ENCODE results near the gene CBLB. TPM values are rescaled to one million over a fixed set of nuclear protein-coding genes. Genes with fewer than 3 reads are reported as not detected.
"Not testable (repeated sequence)": the region's sequence is repeated elsewhere in the genome, so short reads cannot be mapped to it uniquely, and the experiment has no call there.

CBLB gene
- total RNA-seq, 1 donor from 2014 or later: 27.7 TPM

DNA sequence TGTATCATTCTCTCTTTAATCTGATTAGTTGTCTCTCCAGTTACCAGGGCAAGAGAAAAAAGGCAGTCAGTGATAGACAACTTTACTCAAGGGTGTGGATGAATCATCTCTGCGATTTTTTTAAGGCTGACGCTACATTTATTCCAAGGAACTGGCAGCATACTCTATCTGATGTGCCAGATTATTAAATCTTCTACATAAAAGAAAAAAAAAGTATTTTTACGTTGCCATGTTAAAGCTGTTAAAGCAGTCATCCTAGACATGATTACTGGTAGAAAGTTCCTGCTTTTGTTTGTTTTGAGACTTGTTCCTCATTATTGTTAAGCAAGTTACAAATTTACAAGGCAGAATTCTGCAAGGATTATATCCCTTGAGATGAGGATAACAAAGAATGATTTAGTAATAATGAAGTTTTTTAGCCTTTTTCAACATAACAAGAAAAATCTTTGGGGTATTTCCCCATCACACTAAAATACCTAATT, 121.7 kb downstream of the CBLB start:
- DNase-seq: peak; percentile 17

DNA sequence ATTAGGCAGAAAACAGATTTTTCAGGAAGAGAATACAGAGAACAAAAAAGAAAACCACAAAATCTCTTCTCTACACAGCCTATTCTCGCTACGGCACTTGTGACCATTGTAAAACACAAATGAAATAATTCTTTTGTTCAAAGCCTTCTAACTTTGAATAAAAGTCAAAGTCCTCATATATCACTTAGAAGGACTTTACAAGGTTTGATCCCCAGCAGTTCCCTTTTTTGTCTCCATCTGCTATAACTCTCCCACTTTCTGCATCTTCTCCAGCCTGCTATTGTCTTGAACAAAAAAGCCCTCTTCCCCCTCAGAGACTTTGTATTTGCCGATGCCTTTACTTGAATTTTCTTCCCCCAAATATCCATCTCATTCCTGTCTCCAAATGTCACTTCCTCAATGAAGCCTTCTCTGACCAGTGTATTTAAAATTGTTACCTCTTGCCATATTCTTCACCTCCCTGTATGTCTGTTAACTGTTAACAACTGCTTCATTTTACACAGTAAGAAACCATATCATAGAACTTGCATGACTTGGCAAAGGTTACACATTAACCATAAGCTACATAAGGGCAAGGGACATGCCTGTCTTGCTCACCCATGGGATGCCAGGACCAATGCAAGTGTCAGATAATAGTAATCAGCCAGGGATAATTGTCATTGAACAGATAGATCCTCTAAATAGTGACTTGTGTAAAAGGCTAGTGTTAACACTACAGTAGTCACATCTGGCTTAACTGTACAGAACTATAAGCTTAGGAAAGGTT, 122.4 kb downstream of the CBLB start:
- DNase-seq: no peak

DNA sequence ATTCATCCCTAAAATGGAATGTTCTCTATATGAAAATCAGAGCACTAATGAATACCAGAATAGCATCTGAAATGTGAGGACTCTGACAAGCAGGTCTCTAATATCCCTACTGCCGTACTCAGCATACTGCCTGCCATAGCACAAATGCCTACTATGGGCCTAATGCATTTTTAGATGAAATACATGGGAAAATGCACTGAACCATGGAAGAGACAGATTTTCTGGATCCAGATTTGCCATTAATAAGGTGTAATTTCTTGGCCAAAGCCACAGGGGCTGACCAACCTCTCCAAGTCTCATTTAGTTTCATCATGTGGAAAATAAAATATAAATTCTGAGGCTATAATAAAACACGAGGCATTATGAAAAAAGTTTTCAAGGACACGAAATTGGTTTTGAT, 123.8 kb downstream of the CBLB start:
- DNase-seq: no peak

DNA sequence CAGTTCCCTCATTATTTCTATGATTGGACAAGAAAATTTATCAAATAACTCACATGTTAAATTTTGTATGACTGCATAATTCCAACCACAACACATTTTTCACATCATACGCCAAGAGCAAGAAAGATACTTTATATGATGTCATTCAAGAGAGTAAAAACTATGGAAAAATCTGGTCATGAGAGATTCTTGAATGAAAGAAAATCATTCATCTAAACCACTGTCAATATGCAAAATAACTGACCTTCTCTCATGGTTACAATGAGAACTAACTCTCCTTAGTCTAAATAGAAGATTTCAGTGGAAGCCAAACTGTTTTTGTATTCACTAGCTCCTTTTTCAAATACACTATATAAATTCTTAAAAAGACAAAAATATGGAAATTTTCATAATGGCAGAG, 124.6 kb downstream of the CBLB start:
- no peak for DNase-seq

DNA sequence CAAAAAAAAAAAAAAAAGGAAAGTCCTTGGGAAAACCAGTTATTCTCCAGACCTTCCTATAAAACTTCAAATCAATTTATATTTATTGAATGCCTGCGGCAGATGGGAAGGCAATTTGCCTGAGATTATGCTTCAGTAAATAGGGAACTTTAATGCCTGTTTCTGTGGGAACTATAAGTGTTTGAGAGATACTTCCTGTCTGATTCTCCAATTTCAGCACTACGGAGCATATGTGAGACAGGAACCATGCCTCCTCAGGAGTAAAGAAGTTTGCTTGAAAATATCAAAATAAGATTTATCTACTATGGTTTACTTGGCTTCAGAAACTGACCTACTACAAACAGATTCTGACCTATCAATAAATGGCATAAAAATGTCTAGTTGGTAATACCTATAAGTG, 135.5 kb downstream of the CBLB start:
- no peak for DNase-seq

DNA sequence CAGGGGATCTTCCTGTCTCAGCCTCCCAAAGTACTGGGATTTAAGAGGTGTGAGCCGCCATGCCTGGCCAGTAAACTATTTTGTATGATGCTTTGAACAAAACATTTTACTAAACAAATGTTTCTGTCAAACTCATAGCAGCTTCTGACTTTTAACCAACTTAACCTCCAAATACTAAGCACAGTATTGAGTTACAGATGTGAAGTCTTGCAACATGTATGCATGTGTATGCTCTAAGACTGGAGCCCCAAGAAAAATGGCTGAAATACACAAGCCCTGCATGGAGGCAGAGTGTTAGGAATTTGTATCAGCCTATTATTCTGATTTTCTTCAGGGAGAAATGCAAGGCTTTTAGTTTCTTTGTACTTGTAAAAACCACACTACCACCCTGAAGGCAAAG, 137.1 kb downstream of the CBLB start:
- no peak for DNase-seq

DNA sequence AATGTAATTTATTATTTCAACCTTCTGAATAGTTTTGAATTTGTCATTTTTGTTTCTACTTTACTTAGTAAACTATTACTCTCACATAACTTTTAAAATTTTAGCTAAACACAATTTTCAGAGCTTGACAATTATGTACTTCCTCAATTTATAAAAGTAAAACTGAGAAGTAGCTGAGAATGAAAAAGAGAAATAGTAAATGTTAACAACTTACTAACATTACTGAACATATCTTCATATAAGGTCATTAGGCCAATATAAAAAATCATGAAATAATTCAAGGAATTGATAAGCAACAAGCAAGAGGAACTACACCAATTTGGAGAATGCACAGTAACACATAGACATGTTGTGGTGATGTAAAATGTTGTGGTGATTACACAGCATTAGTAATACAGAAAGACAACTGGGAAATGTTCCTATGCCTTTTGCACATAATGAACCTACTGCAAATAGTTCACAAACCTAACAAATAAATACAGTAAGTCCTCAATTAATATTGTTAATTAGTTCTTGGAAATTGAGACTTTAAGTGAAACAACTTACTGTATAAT, 137.9 kb downstream of the CBLB start:
- no peak for DNase-seq

DNA sequence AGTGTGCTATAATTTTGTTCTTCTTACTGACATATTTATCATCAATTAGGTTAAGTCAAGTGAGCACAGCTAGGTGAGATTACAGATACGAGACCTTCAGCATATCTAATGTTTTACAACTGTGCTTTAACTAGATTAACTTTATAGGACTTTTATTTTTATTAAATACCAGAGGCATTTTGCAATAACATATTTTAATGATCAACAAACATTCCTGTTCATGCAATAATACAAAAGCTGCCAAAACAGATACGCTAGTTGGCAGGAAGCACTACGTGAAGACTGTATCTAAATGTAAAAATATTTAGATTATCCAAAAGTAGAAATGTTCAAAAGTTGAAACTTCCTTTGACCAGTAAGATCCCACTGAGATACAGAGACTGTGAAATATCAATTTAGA, 139.1 kb downstream of the CBLB start:
- no peak for DNase-seq

DNA sequence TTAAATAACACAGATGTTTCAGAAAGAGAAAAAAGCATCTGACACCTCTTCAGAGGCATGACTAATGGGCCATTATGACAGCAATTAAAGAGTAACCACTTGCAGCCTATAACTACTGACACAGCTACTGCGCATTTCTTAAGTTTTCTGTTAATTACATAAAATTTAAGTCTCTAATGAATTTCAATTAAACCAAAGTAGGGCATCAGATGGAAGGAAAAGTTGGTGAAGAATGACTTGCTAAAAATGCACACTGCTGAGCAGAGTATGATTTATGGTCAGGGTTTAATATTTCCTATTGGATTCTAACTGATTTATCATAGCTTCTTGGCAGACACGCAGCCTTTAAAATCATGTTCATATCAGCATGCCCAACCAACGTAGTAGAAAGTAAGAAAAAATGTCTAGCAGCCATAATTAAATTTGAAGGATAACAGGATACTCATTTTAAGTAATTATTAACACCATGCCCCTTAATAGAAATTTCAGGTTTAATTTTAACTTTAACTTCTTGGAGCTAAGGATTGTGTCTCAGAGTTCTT, 140.0 kb downstream of the CBLB start:
- DNase-seq: no peak

DNA sequence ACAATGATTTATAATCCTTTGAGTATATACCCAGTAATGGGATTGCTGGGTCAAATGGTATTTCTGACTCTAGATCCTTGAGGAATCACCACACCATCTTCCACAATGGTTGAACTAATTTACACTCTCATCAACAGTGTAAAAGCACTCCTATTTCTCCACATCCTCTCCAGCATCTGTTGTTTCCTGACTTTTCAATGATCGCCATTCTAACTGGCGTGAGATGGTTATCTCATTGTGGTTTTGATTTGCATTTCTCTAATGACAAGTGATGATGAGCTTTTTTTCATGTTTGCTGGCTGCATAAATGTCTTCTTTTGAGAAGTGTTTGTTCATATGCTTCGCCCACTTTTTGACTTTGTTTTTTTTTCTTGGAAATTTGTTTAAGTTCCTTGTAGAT, 141.8 kb downstream of the CBLB start:
- DNase-seq: not testable (repeated sequence)

DNA sequence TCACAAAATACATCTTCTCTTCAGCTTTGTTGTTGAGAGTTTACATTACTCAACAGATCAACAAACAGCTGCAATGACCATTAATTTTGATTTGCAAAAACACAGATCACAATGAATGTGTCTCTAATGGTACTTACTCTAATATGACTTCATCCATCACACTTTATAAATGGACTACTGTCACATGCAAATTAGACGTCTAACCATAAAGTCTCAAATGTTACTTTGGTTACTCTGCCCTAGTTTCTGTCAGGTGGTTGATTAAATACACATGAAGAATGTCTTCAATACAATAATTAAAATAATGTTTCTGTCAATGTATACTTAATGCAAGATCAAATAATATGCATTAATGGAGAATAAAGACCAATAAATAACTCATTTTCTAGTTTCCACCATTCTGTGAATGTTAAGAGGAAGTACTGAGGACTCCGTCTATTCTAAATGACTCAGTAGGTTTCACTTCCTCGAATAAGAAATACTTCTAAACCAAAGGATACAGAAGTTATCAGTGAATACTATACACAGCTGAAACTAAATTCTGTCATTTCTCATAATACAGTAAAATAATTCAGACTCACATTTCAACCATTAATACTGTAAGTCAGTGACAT, 145.8 kb downstream of the CBLB start:
- no peak for DNase-seq

DNA sequence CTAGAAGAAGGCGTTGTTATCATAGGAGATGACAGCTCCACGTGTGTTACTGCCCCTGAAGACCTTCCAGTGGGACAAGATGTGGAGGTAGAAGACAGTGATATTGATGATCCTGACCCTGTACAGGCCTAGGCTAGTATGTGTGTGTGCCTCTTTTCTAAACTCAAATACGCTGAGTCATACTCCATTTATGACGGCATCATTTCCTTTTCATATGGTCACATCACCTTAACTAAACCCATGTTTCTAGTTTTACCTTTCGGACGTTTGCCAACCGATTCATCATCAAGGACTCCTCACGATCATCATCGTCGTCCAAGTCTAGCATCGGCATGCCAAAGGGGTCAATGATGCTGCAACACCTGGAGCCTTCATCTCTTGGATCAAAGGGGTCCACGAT, 149.0 kb downstream of the CBLB start:
- DNase-seq: no peak

DNA sequence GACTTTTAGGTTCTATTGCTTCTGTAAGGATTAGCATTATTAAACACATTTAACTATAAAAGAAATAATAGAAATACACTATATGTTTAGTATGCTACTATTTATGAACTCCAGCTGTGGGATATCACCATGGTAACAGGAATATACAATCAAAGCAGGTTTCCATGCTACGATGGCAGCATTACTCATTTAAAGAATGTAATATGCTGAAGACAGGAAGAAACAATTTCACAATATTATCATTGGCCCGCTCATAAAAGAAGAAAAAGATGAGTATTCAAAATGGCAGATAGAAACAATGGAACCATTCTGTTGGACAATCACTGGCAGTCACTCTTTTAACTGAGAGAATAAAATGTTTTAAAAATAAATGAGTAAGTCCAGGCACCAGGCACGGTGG, 153.4 kb downstream of the CBLB start:
- DNase-seq: peak; percentile 48

DNA sequence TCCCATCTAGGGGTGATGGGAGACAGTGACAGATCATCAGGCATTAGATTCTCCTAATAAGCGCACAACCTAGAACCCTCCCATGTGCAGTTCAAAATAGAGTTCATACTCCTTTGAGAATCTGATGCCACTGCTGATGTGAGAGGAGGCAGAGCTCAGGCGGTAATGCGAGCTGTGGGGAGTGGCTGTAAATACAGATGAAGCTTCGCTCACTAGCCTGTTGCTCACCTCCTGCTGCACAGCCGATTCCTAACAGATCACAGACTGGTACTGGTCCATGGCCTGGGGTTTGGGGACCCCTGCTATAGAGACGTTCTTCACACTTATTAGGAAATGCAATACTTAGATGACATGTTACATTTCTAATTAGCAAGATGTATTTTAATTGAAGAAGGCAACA, 154.4 kb downstream of the CBLB start:
- DNase-seq: no peak

DNA sequence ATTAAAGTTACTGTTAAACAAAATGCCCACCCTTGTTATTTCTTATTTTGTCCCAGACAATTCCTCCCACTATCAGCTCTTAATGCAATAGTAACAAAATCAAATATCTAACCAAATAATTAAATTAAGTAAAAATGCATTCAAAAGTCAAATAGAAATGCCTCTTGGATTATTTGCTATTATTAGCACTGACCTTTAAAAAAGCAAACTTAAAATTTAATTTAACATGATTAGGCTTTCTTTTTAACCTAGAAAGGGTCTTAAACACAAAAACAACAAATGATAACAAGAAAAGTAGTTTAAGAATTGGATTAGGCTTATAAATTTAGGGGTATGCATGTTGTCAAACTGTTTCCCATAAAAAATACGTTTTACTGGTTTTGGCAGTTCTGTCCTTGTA, 159.8 kb downstream of the CBLB start:
- DNase-seq: no peak

DNA sequence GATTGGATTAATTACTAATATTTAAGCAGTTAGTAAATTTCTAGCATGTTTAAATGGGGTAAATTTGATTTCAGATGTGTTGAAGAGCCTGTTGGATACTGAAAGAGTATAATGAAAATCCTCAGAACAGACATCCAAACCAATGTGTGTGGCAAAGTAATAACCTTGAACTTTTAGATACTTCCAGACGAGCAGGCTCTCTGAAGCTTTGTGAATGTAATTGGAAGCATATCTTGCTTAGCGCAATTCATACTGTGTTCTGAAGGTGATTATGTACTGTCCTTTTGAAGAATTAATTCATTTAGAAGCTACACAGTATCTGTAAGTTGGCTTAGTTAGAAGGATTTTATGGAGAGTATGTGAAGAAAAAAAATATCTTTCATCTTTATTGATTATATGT, 161.8 kb downstream of the CBLB start:
- DNase-seq: no peak

DNA sequence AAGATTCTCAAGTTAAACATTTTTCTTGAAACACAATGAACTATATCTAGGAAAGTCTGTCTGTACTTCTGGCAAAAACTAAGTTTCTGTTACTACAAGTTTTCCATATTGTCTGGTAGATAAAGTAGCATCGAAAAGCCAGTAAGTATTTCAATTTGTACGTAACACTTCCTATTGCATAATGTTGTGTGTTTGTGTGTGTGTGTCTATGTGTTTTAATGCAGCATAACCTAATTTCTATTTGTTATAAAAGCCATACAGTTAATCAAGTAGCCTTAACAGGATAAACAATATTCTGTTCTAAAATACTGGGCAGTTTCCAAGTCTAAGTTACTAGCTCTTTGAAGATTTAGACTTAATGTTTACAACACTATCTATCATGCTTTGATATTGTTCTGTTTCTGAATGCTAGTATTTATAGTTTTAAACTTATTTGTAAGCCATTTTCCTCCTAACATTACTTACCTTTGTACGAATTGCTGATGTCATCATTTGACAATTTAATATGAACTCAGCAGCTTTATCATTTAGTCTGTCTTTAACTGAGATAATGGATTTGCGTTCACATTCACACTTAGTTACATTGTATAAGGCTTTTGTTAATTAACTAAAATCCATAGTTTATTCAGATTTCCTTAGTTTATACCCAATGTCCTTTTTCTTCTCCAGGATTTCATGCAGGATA, 163.9 kb downstream of the CBLB start:
- DNase-seq: no peak

DNA sequence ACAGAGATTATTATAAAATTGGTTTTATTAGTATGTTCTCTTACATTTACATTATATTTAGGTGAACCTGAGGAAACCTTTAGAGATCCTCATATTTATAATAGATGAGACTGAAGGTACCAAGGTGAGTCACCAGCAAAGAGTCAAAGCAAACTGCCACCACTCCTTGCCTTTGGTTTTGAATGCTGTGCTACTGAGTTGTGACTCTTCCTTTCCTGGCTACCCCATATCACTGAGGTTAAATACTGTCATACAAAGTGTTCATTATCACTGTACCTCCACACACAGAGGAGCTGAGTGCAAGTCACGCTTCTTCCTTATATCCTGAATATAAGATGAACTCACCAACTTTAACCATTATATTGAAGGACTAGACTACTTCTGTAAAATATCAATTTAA, 168.2 kb downstream of the CBLB start:
- DNase-seq: no peak

DNA sequence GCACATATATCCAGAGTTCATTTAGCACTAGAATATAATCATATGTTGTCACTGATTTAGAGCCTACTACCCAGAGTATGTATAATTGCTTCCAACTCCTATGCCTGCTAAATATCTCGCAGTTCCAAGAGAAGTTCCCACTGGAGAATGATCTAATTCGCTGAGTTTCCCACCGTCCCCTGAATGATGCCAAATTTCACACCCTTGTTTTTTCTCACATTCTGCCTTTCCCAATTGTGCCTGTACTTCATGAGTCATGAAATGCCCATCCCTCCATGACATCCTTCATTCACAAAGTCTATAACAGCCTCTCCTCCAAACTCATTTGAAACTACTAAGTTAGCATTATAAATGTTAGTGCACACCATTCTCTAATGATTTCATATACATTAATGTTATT, 177.2 kb downstream of the CBLB start:
- DNase-seq: no peak

DNA sequence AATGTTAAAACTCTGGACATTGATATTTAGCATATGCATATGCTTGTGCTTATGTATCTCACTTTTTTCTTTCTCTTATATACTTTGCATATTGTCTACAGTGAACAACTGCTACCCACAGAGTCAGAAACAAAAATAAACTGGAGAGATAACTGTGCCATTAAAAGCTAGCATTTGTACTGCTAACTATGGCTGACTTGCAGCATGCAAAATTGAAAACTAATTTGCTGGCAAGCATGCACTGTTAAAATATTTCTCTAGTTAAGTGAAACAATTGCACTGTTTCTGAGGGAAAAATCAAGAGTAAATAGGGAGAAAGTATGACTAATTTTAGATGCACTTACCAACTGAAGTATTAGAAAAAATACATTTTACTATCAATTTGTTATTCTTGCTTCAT, 177.8 kb downstream of the CBLB start:
- no peak for DNase-seq

DNA sequence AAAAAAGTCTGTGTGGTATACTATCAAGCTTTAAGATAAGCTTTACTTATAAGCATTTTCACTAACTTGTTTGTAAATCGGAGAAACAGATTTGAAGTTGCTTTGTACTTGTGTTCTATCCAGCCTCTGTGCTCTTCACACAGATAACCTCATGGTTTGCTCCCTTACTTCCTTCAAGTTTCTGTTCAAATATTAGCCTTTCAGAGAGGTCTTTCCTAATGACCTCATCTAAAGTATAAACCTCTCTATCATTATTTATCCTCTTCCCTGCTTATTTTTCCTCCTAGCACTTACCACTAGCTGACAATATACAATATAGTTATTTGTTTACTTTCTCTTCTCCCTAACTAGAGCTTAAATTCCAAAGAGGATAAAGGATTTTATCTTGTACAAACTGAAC, 180.0 kb downstream of the CBLB start:
- DNase-seq: no peak

DNA sequence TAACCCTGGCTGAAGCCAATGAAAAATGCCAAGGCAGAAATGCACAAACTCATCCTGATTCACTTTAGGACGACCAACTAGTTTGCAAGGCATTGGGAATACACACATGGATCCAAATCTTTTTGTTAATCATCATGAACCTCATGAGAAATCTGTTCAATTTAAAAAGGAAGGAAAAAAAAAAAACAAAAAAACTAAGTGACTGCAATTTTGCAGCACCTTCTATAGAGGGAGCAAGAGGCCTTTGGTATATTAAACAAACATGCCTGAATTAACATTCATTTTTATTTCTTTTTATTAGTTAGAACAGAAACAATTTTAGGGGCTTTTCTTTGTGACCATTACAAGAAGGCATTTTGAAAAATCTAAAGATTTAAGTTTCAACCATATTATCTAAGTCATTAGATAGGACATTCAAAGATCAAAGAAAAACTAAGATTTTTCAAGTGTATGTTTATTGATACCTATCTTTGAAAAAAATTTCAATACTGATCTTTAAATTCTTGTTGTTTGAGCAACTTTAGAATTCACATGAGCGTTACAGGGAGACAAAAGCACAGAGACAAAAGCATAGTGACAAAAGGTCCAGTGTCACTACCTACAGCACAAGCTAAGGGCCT, 182.4 kb downstream of the CBLB start:
- peak; percentile 46 for DNase-seq

DNA sequence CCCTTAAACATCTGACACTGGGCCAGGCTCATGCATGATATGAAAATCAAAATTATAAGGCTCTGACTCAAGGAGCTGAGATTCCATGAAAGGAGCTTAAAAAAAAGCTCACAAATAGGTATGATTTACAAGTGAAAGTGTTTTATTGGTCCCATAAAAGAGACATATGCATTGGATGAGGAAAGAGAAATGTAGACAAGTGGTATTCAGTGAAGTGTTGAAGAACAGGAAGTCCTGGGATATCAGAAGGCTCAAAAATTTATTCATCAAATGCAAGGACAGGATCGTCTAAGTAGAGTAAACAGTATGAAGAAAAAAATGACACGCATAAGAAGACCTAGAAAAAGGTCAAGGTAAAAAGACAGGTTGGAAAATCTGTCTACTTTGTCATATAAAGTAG, 188.9 kb downstream of the CBLB start:
- no peak for DNase-seq
